Stimulated activated CD8-positive, alpha-beta memory T cell treated with anti-CD3 and anti-CD28 coated beads, Interleukin-7, amount 100 ng/mL, for 24 hours (primary cell): ENCODE measurements around the gene INSYN2A.

ENCODE experiments used
- DNase-seq: peaks from one replicate; pipeline ENCODE4 v3.0.0-alpha.2; 2020; ENCODE audit warnings: low read depth

The INSYN2A gene

DNA sequence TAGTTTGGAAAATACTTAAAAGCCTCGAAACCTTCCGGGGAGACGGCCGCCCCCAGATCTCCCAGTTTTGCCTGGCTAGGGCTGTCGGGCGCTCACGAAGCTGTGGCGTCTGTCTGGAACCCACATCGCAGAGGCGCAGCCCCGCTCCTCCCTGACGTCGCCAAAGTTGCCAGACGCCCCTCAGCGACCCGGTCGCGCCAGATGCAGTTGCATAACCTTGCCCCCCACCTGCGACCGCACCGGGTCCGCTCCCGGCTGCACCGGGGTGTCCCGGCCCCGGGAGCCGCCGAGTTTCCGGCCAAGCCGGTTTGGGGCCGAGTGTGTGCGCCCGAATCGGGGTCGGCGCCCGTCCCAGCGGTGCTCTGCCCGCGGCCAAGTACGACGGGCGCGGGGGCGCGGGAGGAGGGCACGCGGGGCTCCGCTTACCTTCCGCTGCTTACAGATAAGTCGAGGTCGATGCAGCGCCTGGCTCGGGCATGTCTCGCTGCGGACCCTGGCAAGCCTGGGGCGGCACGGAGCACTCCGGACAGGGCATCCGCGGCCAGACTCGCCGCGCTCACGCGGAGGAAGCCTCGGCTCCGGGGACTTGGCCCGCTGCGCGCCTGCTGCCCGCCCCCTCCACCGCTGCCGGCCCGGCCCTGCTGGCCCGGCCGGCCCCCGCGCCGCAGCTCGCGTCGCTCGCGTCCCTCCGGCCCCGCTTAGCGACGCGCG is 665 bp downstream of the INSYN2A start:
- no peak for DNase-seq

GRCh38 chr10:127195041-127195506 is 1.3 kb downstream of the INSYN2A start:
- no peak for DNase-seq

- DNase-seq, result no peak
Measured at GRCh38 chr10:127194599-127194998, 1.8 kb downstream of the INSYN2A start.

DNA sequence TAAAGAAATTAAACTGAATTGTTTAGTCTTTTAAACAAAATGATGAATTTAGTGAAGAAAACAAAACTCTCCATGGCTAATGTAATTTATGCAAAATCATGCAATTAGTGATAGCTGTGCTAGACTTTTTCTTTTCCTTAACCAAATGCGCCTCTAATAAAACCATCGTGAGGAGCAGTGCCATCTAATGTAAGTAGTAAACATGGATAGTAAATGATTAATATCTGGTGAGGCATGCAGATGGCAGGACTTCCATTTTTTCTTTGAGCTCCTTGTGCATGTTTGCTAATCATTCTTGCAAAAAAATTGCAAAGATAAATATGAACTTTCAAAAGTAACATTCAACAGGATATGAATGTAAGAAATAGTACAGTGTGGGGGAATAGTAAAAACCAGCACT is 2.3 kb downstream of the INSYN2A start:
- no peak for DNase-seq

DNA sequence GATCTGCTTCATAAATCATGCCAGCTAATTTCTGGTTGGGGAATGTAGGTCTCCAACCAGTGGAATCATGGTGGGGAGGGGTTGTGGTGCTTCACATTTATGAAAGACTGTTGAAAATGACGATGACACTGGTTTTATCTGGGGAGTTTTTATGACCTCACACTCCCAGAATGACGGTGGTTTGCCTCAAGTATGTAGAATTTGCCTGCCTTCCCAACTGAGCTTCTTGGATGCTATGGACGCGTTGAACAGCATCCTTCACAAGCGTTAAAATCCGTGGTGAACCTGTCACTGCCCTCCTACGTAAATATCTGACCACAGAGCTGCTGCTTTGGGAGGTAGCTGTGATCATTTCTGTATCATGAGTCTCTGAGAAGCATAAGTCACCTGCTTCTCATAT is 3.3 kb downstream of the INSYN2A start:
- no peak for DNase-seq

DNA sequence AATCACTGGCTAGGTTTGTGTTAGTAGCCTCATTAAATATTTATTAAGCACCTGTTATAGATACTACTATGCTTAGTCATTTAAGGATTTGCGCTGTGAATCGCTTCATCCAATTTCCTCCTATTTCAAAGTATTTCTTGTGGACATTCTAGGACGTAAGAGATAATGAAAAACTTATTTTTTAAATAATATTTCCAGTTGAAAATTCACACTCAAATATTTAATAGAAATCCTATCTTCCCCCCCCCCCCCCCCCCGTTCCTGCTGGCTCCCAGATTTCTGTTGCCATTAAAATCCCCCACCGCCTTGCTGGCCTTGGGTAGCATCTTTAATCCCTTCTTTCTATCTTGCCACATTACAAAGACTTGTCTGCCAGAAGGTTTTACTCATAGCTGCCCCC is 6.0 kb downstream of the INSYN2A start:
- no peak for DNase-seq

- DNase-seq, result no peak
Measured at GRCh38 chr10:127189226-127189625, 7.2 kb downstream of the INSYN2A start.

GRCh38 chr10:127186813-127187212 is 9.6 kb downstream of the INSYN2A start:
- no peak for DNase-seq

DNA sequence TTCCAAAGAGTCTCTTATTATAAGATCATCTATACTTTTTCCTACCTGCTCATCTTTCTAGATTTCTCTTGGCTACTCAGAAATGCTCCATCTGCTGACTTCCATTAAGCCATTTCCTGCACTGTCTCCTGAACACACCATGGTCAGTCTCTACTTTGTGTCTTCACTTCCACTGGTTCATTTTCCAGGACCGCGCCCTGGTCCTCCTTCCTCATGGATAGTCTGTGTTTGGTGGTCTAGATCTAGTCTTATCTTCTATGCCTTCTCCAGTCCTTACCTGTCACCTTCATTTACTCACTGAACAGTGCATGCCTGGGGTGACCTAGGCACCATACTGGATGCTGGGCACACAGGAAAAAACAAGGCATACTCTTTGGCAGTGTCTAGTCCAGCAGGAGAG is 11.8 kb downstream of the INSYN2A start:
- no peak for DNase-seq

DNA sequence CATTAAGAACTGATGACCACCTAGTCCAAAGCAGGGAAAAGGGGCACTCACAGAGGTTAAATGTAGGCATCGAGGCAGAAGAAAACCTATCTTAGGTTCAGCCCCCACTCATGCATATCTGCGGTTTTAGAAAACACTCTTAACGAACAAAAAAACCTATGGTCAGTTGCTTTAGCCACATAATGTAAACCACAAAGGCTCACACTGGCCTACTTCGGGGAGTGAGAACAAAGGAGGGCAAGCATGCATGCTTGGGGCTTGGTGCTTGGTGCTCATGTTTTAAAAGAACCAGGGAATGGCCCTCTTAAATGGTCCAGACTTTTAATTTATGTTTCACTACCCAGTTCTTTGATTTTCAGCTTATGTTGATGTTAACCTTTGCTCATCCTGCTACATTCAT is 14.2 kb downstream of the INSYN2A start:
- no peak for DNase-seq

DNA sequence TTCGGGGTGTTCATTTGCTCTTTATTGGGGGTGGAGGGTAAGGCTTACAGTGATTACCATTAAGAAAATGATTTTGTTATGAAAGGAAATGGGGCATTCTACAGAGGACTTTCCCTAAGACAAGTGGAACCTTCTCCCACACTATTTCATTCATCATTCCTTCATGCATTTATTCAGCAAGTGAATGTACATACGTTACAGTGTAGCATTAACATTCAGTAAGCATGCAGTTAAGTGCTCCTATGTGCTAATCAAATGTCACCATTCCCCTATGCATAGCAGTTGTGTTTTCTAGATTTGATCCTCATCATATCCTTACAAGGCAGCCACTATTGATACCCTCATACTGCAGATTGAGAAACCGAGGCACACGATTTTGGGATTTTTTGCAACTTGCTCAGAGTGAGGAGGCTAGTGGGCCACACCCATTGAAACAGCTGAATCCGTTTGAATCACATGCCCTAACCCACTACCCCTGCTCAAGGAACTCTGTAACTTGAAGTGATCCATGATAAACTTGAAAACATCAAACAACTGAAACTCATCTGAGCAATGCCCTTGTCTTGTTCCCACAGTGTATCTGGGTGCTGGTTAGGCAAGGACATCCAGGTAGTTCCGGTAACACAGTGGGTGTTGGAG is 16.7 kb downstream of the INSYN2A start:
- no peak for DNase-seq

DNA sequence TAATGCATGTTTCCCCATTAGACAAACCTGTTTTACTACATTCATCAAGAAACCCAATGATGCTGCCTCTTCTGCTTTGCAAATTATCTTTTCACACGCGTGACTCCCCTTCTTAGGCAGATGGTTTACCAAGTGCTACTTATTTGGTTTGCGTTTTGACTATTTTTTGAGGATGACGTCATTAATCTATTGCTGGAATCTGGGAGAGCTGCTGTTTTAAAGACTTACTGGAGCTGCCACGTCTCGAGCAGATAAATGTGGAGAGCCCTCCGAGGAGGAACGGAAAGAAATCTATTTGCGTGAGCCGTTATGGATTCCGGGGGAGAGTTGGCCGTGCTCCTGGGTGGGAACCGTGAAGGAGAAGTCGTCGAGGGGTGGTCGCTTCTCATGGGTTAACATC is 19.7 kb downstream of the INSYN2A start:
- no peak for DNase-seq

- no peak for DNase-seq
Measured at GRCh38 chr10:127175357-127176110, 20.9 kb downstream of the INSYN2A start.

DNA sequence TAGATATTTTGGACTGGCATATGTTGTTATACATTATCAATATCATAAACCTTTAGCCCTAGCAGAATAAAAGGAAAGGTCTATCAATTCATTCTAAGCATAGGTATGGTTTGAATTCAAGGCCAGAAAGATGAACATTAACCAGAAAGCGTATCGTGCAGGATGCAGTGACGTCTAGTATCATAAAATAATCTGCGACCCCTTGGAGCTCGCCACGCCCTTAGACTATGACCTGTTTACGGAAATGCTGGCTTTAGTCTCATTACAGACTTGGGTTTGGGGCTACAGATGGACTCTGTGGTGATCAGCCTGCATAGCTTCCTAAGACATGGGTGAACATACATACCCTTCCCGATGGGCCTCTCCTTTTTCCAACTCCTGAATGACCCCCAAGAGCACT is 21.5 kb downstream of the INSYN2A start:
- DNase-seq, result no peak

- no peak for DNase-seq
Measured at GRCh38 chr10:127168261-127168660, 28.1 kb downstream of the INSYN2A start.

DNA sequence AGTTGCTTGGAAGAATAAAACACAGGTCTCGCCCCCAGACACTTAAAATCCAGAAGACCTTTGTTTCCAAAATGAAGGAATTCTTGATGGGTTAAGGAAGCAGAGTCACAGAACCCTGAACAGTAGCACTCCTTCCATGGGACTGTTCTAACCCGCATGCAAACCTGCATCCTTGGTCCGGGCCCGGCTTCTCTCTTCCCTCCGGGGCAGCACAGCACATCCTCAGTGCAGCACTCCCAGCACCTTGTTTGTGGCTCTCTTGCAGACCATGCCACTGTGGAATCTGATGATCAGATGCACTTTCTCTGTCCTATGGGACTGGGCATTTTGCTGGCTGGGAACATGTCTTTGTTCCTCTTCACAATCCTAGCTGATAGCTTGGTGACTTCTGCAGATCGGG is 33.5 kb downstream of the INSYN2A start:
- no peak for DNase-seq

DNA sequence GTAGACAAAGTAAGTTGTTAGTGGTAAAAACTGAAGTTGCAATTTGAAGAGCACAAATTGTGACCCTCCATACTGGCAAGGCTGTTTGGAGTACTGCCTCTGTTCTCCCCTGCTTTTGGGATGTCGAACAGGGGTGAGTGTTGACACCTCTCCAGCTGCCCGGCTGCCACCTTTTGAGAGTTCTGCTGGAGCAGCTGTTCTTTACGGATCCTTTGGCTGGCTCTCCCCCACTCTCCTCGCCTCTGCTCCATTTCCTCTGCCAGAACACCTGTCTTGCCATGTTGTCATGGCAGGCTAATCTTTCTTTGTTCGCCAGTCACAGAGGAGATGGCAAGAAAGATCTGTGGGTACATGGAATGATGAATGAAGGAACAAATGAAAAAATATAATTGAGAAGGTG is 34.9 kb downstream of the INSYN2A start:
- no peak for DNase-seq

GRCh38 chr10:127159648-127160245 is 36.6 kb downstream of the INSYN2A start:
- DNase-seq, result no peak

DNA sequence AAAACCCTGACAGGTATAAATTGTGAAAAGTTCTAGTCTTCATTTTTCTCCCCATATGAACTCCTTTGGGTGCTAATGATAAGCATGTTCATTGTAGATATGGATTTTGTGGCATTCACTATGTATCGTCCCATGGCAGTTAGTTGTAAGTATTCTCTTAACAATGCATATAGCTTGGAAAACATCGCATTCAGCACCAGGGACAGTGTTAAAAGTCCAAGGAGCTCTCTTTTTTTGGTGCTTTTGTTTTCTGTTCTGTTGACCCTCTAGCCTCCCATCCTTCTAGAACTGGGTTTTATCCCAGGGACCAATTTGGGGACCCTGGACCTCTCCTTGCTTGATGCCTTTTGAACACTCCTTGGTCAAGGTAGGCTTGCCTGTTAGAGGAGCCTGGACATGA is 37.7 kb downstream of the INSYN2A start:
- no peak for DNase-seq

DNA sequence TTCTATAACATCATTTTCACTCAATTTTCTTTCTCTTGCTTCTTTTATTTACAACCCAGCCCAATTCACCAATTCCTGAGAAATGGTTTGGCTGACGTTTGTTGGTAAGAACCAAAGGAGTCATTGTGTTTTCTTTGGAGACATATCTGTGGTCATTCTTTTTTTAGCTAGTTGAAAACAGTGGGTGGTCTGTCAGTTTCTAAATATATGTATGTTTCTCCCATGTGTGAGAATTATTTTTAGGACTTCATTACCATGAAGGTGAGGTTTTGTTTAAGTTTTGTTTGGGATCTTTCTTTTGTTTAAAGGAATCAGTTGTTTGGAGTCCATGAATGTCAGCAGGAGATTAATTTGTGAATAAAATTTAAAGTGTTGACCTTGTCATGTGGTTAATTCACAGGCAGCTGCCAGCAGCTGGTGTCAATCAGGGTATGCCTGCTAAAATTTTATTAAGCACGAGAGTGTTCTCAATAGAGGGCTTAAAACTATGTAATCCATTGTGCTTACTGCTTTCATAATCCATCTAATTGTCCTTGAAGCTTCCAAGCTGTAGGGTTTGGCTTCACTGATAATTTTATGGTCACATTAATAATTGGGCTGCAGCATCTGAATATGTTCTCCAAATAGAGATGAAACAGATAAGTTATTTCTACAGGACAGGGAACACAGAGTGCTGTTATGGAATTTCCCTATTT is 38.7 kb downstream of the INSYN2A start:
- DNase-seq, result no peak

- DNase-seq, result no peak
Measured at GRCh38 chr10:127157089-127157488, 39.3 kb downstream of the INSYN2A start.
